K562 (cell line): Measurements from ENCODE around the gene E2F1. TPM values are rescaled to one million over a fixed set of nuclear protein-coding genes. Genes with fewer than 3 reads are reported as not detected.

Source experiments
- ATAC-seq: fragments of 200-7000 bp; cut with Tn5 transposase; 3 replicates; pipeline ENCODE4 v1.9.1; 2020; ENCODE audit warnings: moderate library complexity
- BruUV-seq: library from RNA; stranded (reverse); fragments of 400-500 nt; replicated peaks from 2 replicates; lab custom pipeline; 2021; lab: Mats Ljungman, UMichigan
- CTCF ChIA-PET: fragments of 300-600 bp; formaldehyde crosslinking; extraction: SDS; loops from one replicate; lab custom pipeline; 2021; ENCODE audit warnings: low intra/inter-chr PET ratio; lab: Yijun Ruan, JAX
- POLR2A ChIA-PET: fragments of 300-600, 350-650 bp; sonication (Branson Sonifier 250); formaldehyde crosslinking; extraction: SDS; loops from one replicate; lab custom pipeline; 2021; ENCODE audit warnings: antibody characterized with exemption, inconsistent platforms; lab: Yijun Ruan, JAX
- DNase-seq, 4 experiments: peaks; one replicate each; pipeline versions ENCODE4 v3.0.0 to v3.0.0-alpha.2; 2011 to 2018; ENCODE audit warnings: low spot score in 3 of 4, mixed read lengths in 3 of 4; ENCODE audit errors: extremely low read depth in 1 of 4
- FAIRE-seq: peaks from 2 replicates; lab custom pipeline; 2011; peaks lifted over from hg19 to GRCh38; lab: Jason Lieb, UNC
- H2AFZ ChIP-seq: 2 replicates; pipeline ENCODE4 v1.6.0; 2011; ENCODE audit warnings: low read depth, low read length, control low read depth, inconsistent platforms
- H3K27ac ChIP-seq: fragments of 200-600 bp; 3 replicates; pipeline ENCODE4 v1.8.0; 2011; ENCODE audit warnings: low read depth, mild to moderate bottlenecking, control low read depth, inconsistent platforms, low read length, moderate library complexity, mixed read lengths; ENCODE audit errors: extremely low read depth
- H3K27me3 ChIP-seq, 2 experiments: fragments of 300-600 bp in 1 of 2; 2 replicates in 1 of 2; 3 replicates in 1 of 2; pipeline versions ENCODE4 v1.6.0 to v1.8.0; 2011; ENCODE audit warnings: inconsistent platforms in 2 of 2, low read length in 2 of 2, mild to moderate bottlenecking in 1 of 2, mixed read lengths in 1 of 2, moderate library complexity in 1 of 2; ENCODE audit not compliant: control insufficient read depth in 2 of 2, insufficient read depth in 2 of 2
- H3K36me3 ChIP-seq: fragments of 300-600 bp; 3 replicates; pipeline ENCODE4 v1.8.0; 2011; ENCODE audit warnings: mild to moderate bottlenecking, low read length, inconsistent platforms; ENCODE audit not compliant: control insufficient read depth, insufficient read depth
- H3K4me1 ChIP-seq, 2 experiments: fragments of 200-600 bp in 1 of 2; replicated peaks in 1 of 2; 2 replicates in 1 of 2; 3 replicates in 1 of 2; pipeline versions ENCODE4 v1.5.1 to v1.8.0; 2011; ENCODE audit warnings: inconsistent platforms in 2 of 2, low read length in 2 of 2, mild to moderate bottlenecking in 1 of 2, mixed read lengths in 1 of 2, moderate library complexity in 1 of 2; ENCODE audit not compliant: control insufficient read depth in 2 of 2, insufficient read depth in 2 of 2
- H3K4me2 ChIP-seq: 2 replicates; pipeline ENCODE4 v1.6.1; 2011; ENCODE audit warnings: low read length, control low read depth, inconsistent platforms, mixed read lengths; ENCODE audit not compliant: insufficient read depth
- H3K4me3 ChIP-seq: fragments of 200-600 bp; sonication (generic), shearing (Covaris generic); 2 replicates; pipeline ENCODE4 v1.5.1; 2016; ENCODE audit warnings: control low read depth, inconsistent platforms
- H3K79me2 ChIP-seq: fragments of 200-600 bp; 3 replicates; pipeline ENCODE4 v1.8.0; 2011; ENCODE audit warnings: low read length, inconsistent platforms; ENCODE audit not compliant: control insufficient read depth, insufficient read depth
- H3K9ac ChIP-seq, 2 experiments: 2 replicates each; pipeline versions ENCODE4 v1.6.0 to v1.6.1; 2011; ENCODE audit warnings: low read depth in 2 of 2, low read length in 2 of 2, control low read depth in 1 of 2, inconsistent platforms in 1 of 2, mild to moderate bottlenecking in 1 of 2, mixed read lengths in 1 of 2; ENCODE audit not compliant: insufficient read depth in 1 of 2
- H3K9me1 ChIP-seq: one replicate; pipeline ENCODE4 v1.6.0; 2011; ENCODE audit warnings: inconsistent platforms, mild to moderate bottlenecking, low read length, moderate library complexity; ENCODE audit not compliant: control insufficient read depth, insufficient read depth
- H3K9me3 ChIP-seq: replicated peaks from 2 replicates; pipeline ENCODE4 v1.5.1; 2011; ENCODE audit warnings: low read depth, low read length, inconsistent platforms; ENCODE audit not compliant: control insufficient read depth, insufficient read depth
- H4K20me1 ChIP-seq: replicated peaks from 2 replicates; pipeline ENCODE4 v1.6.1; 2011; ENCODE audit warnings: low read length, inconsistent platforms, mixed read lengths; ENCODE audit not compliant: control insufficient read depth, insufficient read depth
- BCOR ChIP-seq: fragments of 450-650 bp; IDR thresholded peaks from 2 replicates; pipeline ENCODE4 v1.6.1; 2016
- EGR1 ChIP-seq: fragments of 450-650 bp; conservative IDR thresholded peaks from 2 replicates; pipeline ENCODE4 v1.6.1; 2017; ENCODE audit warnings: mild to moderate bottlenecking
- OTX1 ChIP-seq: fragments of 450-650 bp; formaldehyde crosslinking; IDR thresholded peaks from 2 replicates; pipeline ENCODE4 v1.4.0; 2022; ENCODE audit warnings: mild to moderate bottlenecking
- SMAD3 ChIP-seq: fragments of 450-650 bp; formaldehyde crosslinking; conservative IDR thresholded peaks from 2 replicates; pipeline ENCODE4 v1.4.0; 2020; ENCODE audit warnings: mild to moderate bottlenecking
- SMAD4 ChIP-seq: fragments of 250-450 bp; sonication (Bioruptor Pico); conservative IDR thresholded peaks from 2 replicates; pipeline ENCODE4 v1.8.0; 2021; ENCODE audit warnings: inconsistent platforms, mild to moderate bottlenecking, moderate library complexity
- ZEB2 ChIP-seq: fragments of 450-650 bp; IDR thresholded peaks from 2 replicates; pipeline ENCODE4 v1.6.1; 2016
- ZNF263 ChIP-seq: sonication (generic); formaldehyde crosslinking; IDR thresholded peaks from 2 replicates; pipeline ENCODE4 v1.8.0; 2022; ENCODE audit warnings: mild to moderate bottlenecking, missing genetic modification reagents, borderline replicate concordance
- WGBS: fragments of 100-300 bp; shearing (Covaris generic); methylation state at CpG from one replicate; pipeline ENCODE4 v1.1.6; 2016; ENCODE audit warnings: low coverage, mixed read lengths; ENCODE audit not compliant: insufficient coverage; ENCODE audit errors: missing lambda C conversion rate; 5-methylcytosine and 5-hydroxymethylcytosine counted together
- in situ Hi-C: fragments of 300-500 bp; cut with MboI; formaldehyde crosslinking; loops from 4 replicates; pipeline ENCODE4 v1.15.0; 2018; ENCODE audit warnings: inconsistent platforms, mixed read lengths
- intact Hi-C: fragments of 100-400 bp; cut with micrococcal nuclease; formaldehyde crosslinking; loops from 2 replicates; pipeline ENCODE4 v1.14.2; 2022
- polyA plus RNA-seq, 8 experiments: library from polyadenylated mRNA; depleted of rRNA in 4 of 8; stranded (reverse) in 5 of 8; unstranded in 3 of 8; fragments of >200 nt; fragmentation: Nextera tagmentation in 2 of 8; fragmentation: Illumina TruSeq in 1 of 8; extraction: Ambion mirVana in 2 of 8; extraction: Trizol in 1 of 8; gene quantifications; 2 replicates each; pipeline versions ENCODE4 v1.2.1 to v1.2.3, GENCODE V29; 2011 to 2014; ENCODE audit warnings: inconsistent platforms in 1 of 8, missing spikeins in 1 of 8
- total RNA-seq, 7 experiments: library from RNA; depleted of rRNA in 6 of 7; stranded (reverse); fragments of >200 nt in 6 of 7; fragmentation: Illumina TruSeq in 2 of 7; extraction: Trizol in 2 of 7; gene quantifications; 2 replicates each; pipeline versions ENCODE4 v1.2.1 to v1.2.3, GENCODE V29; 2011 to 2021; ENCODE audit warnings: low replicate concordance in 1 of 7
- TF ChIP-seq, protein P1 (sequence below): fragments of 450-650 bp; IDR thresholded peaks from 2 replicates; pipeline ENCODE4 v1.6.1; 2018; ENCODE audit not compliant: partially characterized antibody
- TF ChIP-seq, protein P2 (sequence below): IDR thresholded peaks from 2 replicates; pipeline ENCODE4 v1.6.1; 2011; ENCODE audit warnings: borderline replicate concordance, low read depth, mild to moderate bottlenecking, moderate library complexity, low read length; ENCODE audit not compliant: insufficient read depth, poor library complexity, severe bottlenecking
- TF ChIP-seq, protein P3 (sequence below), 2 experiments: IDR thresholded peaks; 2 replicates each; pipeline ENCODE4 v1.6.1; 2011; ENCODE audit warnings: borderline replicate concordance in 1 of 2, control low read depth in 1 of 2, low read depth in 1 of 2, low read length in 1 of 2, mild to moderate bottlenecking in 1 of 2, mixed read lengths in 1 of 2, moderate library complexity in 1 of 2; ENCODE audit not compliant: insufficient read depth in 1 of 2, insufficient read length in 1 of 2, poor library complexity in 1 of 2, severe bottlenecking in 1 of 2; ENCODE audit errors: extremely low read depth in 1 of 2

The E2F1 gene
- total and polyA plus RNA-seq, 9 of the 15 experiments (the other 6 are each of a cell fraction or from before 2014, with no cell fraction given), result 0.14 to 30.6 (median 13.1) TPM

DNA sequence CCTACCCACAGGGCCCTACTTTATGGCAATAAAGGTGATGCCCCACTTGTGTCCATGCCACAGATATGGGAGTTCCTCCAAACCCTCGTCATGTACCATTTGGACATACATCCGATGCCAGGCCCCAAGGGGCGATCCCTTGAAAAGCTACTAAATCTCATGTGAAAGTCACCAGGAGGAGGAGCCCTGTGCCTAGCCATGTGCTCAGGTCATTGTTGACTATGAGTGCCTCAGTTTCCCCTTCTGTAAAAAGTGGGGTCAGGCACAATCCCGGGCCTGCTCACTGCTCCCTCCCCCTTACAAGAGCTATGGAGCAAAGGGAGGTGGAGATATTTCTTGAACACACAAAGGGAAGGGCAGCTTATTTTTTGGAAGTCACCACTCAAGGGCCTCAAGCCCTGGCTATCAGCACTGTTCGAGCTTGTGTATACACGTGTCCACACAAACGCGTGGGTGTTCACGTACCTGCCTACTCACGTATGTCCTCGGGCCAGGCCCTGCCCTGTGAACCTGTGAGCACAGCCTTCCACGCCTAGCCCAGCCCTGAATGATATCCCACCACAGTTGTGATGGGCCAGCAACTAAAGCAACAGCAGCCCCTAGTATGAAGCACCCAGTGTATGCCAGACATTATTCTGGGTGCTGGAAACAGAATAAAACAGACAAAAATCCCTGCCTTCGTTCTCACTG lies 17.6 kb downstream of the E2F1 start:
- Histone ChIP-seq H4K20me1 (peaks cover 7% of the 10 kb centered on the region; the same call in 1 of the 2 replicates), H2AFZ (no peak overlapping the region), H3K4me1 (peaks cover 25 to 63% of the 10 kb centered on the region in 2 experiments), H3K27ac (no peak overlapping the region), H3K9me1 (peaks cover 5% of the 10 kb centered on the region), H3K27me3 (no peaks in the 10 kb centered on the region), H3K4me3 (no peak overlapping the region), H3K9ac (0 out of 4 replicates have a peak overlapping the region, but pooled peaks of 1 of the 2 experiments have one; percentile 57), H3K36me3 (peaks cover 54% of the 10 kb centered on the region), H3K4me2 (no peak overlapping the region), H3K9me3 (no peaks in the 10 kb centered on the region), H3K79me2 (peaks cover 29% of the 10 kb centered on the region)
- CTCF ChIA-PET, result interaction anchor here (0.9 kb wide), 1 partner anchor 211 kb away, joined by 4 read pairs; no protein-coding TSS in a partner anchor
- FAIRE-seq, result peak; percentile 37
- TF ChIP-seq EGR1, result 0 out of 2 replicates have a peak, but pooled peaks have one; percentile 14
- no peak for TF ChIP-seq ZEB2
- TF ChIP-seq, protein P1, sequence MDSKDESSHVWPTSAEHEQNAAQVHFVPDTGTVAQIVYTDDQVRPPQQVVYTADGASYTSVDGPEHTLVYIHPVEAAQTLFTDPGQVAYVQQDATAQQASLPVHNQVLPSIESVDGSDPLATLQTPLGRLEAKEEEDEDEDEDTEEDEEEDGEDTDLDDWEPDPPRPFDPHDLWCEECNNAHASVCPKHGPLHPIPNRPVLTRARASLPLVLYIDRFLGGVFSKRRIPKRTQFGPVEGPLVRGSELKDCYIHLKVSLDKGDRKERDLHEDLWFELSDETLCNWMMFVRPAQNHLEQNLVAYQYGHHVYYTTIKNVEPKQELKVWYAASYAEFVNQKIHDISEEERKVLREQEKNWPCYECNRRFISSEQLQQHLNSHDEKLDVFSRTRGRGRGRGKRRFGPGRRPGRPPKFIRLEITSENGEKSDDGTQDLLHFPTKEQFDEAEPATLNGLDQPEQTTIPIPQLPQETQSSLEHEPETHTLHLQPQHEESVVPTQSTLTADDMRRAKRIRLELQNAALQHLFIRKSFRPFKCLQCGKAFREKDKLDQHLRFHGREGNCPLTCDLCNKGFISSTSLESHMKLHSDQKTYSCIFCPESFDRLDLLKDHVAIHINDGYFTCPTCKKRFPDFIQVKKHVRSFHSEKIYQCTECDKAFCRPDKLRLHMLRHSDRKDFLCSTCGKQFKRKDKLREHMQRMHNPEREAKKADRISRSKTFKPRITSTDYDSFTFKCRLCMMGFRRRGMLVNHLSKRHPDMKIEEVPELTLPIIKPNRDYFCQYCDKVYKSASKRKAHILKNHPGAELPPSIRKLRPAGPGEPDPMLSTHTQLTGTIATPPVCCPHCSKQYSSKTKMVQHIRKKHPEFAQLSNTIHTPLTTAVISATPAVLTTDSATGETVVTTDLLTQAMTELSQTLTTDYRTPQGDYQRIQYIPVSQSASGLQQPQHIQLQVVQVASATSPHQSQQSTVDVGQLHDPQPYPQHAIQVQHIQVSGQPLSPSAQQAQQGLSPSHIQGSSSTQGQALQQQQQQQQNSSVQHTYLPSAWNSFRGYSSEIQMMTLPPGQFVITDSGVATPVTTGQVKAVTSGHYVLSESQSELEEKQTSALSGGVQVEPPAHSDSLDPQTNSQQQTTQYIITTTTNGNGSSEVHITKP, result no peak
- TF ChIP-seq, protein P2, sequence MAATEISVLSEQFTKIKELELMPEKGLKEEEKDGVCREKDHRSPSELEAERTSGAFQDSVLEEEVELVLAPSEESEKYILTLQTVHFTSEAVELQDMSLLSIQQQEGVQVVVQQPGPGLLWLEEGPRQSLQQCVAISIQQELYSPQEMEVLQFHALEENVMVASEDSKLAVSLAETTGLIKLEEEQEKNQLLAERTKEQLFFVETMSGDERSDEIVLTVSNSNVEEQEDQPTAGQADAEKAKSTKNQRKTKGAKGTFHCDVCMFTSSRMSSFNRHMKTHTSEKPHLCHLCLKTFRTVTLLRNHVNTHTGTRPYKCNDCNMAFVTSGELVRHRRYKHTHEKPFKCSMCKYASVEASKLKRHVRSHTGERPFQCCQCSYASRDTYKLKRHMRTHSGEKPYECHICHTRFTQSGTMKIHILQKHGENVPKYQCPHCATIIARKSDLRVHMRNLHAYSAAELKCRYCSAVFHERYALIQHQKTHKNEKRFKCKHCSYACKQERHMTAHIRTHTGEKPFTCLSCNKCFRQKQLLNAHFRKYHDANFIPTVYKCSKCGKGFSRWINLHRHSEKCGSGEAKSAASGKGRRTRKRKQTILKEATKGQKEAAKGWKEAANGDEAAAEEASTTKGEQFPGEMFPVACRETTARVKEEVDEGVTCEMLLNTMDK, result no peak
- TF ChIP-seq, protein P3, sequence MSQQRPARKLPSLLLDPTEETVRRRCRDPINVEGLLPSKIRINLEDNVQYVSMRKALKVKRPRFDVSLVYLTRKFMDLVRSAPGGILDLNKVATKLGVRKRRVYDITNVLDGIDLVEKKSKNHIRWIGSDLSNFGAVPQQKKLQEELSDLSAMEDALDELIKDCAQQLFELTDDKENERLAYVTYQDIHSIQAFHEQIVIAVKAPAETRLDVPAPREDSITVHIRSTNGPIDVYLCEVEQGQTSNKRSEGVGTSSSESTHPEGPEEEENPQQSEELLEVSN (IDR thresholded peaks at IDR 0.05; ENCODE audit: borderline replicate concordance in 1 of 2, extremely low read depth in 1 of 2, insufficient read depth in 1 of 2, insufficient read length in 1 of 2, low read depth in 1 of 2, low read length in 1 of 2, poor library complexity in 1 of 2, severe bottlenecking in 1 of 2), result no peak
- no peak for TF ChIP-seq SMAD4 (CRISPR knock-in tag)
- no peak for TF ChIP-seq ZNF263 (CRISPR knock-in tag)
- peak; percentile 60 for TF ChIP-seq BCOR
- no peak for TF ChIP-seq SMAD3
- TF ChIP-seq OTX1 (CRISPR knock-in tag), result no peak
- no peak for ATAC-seq
- POLR2A ChIA-PET, result interaction anchor here (0.6 to 3.4 kb wide), 7 partner anchors 12 to 422 kb away, joined by 3 to 17 read pairs (median 3); partner anchors contain the start of genes CBFA2T2 and PXMP4
- BruUV-seq, result no TSS peak
- in situ Hi-C loops, result loop anchor here (5.0 kb wide), 1 partner anchor 59 kb away; no protein-coding TSS in a partner anchor
- intact Hi-C loops, result no loop called here
- no peak for DNase-seq
- 93% methylated on average over 13 of the region's 13 CpGs for WGBS
